ENCODE measurements around the gene CRCP.
"Not testable (repeated sequence)": the region's sequence is repeated elsewhere in the genome, so short reads cannot be mapped to it uniquely, and the experiment has no call there.

The CRCP gene

GRCh38 chr7:66127172-66127571, 12.5 kb downstream of the CRCP start:
- H3K4me3 ChIP-seq (ENCODE audit: insufficient read depth in 1 of 2, low read depth in 1 of 2, low read length in 2 of 2); H3K4ac ChIP-seq (ENCODE audit: low read depth in 1 of 2, low read length in 2 of 2); H3K79me1 ChIP-seq (replicated peaks; ENCODE audit: low read length, poor library complexity, severe bottlenecking); H3K4me1 ChIP-seq (ENCODE audit: control insufficient read depth, insufficient read depth, low read depth, low read length); H2AK5ac ChIP-seq (ENCODE audit: low read length, severe bottlenecking); H3K9ac ChIP-seq (ENCODE audit: low read length); H2BK120ac ChIP-seq (ENCODE audit: low read depth, low read length); H3K23ac ChIP-seq (ENCODE audit: low read length in 2 of 2); H2BK15ac ChIP-seq (ENCODE audit: low read depth, poor library complexity, severe bottlenecking); H4K8ac ChIP-seq (ENCODE audit: low read length); H4K91ac ChIP-seq (ENCODE audit: low read length); H3K4me2 ChIP-seq (ENCODE audit: low read length, poor library complexity, severe bottlenecking); H3K18ac ChIP-seq (ENCODE audit: low read depth in 1 of 2, low read length in 2 of 2); H2BK12ac ChIP-seq (ENCODE audit: low read length in 2 of 2); H3K27me3 ChIP-seq (ENCODE audit: control insufficient read depth in 1 of 2, insufficient read depth in 1 of 2, low read length in 2 of 2); H3K9me3 ChIP-seq (ENCODE audit: control insufficient read depth, low read length); H2BK5ac ChIP-seq (ENCODE audit: low read depth, low read length, poor library complexity, severe bottlenecking); H3K14ac ChIP-seq (ENCODE audit: low read length in 2 of 2); H3K27ac ChIP-seq (ENCODE audit: low read length, poor library complexity, severe bottlenecking); H2AFZ ChIP-seq (ENCODE audit: low read depth, low read length); DNase-seq: not testable (repeated sequence)
- peaks cover 11 to 26% of the 10 kb centered on the region in 2 experiments for H3K36me3 ChIP-seq (ENCODE audit: control insufficient read depth in 1 of 2, insufficient read depth in 2 of 2, low read depth in 1 of 2, low read length in 2 of 2)
- 96% methylated on average over 3 of the region's 3 CpGs for WGBS

- no peak overlapping the region for H3K23ac ChIP-seq (ENCODE audit: low read length in 2 of 2)
- no peak overlapping the region for H2AFZ ChIP-seq (ENCODE audit: low read depth, low read length)
- H4K91ac ChIP-seq (ENCODE audit: low read length): no peak overlapping the region
- no peak for DNase-seq
- H3K36me3 ChIP-seq (ENCODE audit: control insufficient read depth in 1 of 2, insufficient read depth in 2 of 2, low read depth in 1 of 2, low read length in 2 of 2): peaks cover 30 to 74% of the 10 kb centered on the region in 2 experiments
- no peak overlapping the region for H2BK5ac ChIP-seq (ENCODE audit: low read depth, low read length, poor library complexity, severe bottlenecking)
- H3K4ac ChIP-seq (ENCODE audit: low read depth in 1 of 2, low read length in 2 of 2): no peak overlapping the region
- no peak overlapping the region for H2BK120ac ChIP-seq (ENCODE audit: low read depth, low read length)
- peak overlapping the region; percentile 32 for H3K27ac ChIP-seq (ENCODE audit: low read length, poor library complexity, severe bottlenecking)
- H3K14ac ChIP-seq (ENCODE audit: low read length in 2 of 2): no peak overlapping the region
- H3K9ac ChIP-seq (ENCODE audit: low read length): no peak overlapping the region
- peak overlapping the region; percentile 71 for H2AK5ac ChIP-seq (ENCODE audit: low read length, severe bottlenecking)
- peak overlapping the region in 1 of 2 experiments; percentile 11 for H3K18ac ChIP-seq (ENCODE audit: low read depth in 1 of 2, low read length in 2 of 2)
- H3K9me3 ChIP-seq (ENCODE audit: control insufficient read depth, low read length): no peaks in the 10 kb centered on the region
- no peak overlapping the region for H3K4me3 ChIP-seq (ENCODE audit: insufficient read depth in 1 of 2, low read depth in 1 of 2, low read length in 2 of 2)
- no peaks in the 10 kb centered on the region for H3K27me3 ChIP-seq (ENCODE audit: control insufficient read depth in 1 of 2, insufficient read depth in 1 of 2, low read length in 2 of 2)
- H2BK15ac ChIP-seq (ENCODE audit: low read depth, poor library complexity, severe bottlenecking): no peak overlapping the region
- peaks cover 32% of the 10 kb centered on the region for H3K79me1 ChIP-seq (replicated peaks; ENCODE audit: low read length, poor library complexity, severe bottlenecking)
- peak overlapping the region; percentile 25 for H4K8ac ChIP-seq (ENCODE audit: low read length)
- no peak overlapping the region for H3K4me2 ChIP-seq (ENCODE audit: low read length, poor library complexity, severe bottlenecking)
- H3K4me1 ChIP-seq (ENCODE audit: control insufficient read depth, insufficient read depth, low read depth, low read length): peaks cover 5% of the 10 kb centered on the region
- 38% methylated on average over 6 of the region's 8 CpGs for WGBS
- H2BK12ac ChIP-seq (ENCODE audit: low read length in 2 of 2): no peak overlapping the region
These were observed 24.5 kb downstream of the CRCP start for GRCh38 chr7:66138994-66139752.

- Histone ChIP-seq H2BK5ac (ENCODE audit: low read depth, low read length, poor library complexity, severe bottlenecking) (no peak overlapping the region), H2AFZ (ENCODE audit: low read depth, low read length) (no peak overlapping the region), H3K27ac (ENCODE audit: low read length, poor library complexity, severe bottlenecking) (no peak overlapping the region), H3K4me3 (ENCODE audit: insufficient read depth in 1 of 2, low read depth in 1 of 2, low read length in 2 of 2) (no peak overlapping the region), H3K36me3 (ENCODE audit: control insufficient read depth in 1 of 2, insufficient read depth in 2 of 2, low read depth in 1 of 2, low read length in 2 of 2) (peaks cover 34 to 63% of the 10 kb centered on the region in 2 experiments), H3K9ac (ENCODE audit: low read length) (peak overlapping the region; percentile 51), H3K9me3 (ENCODE audit: control insufficient read depth, low read length) (no peaks in the 10 kb centered on the region), H3K4me2 (ENCODE audit: low read length, poor library complexity, severe bottlenecking) (no peak overlapping the region), H2AK5ac (ENCODE audit: low read length, severe bottlenecking) (no peak overlapping the region), H4K91ac (ENCODE audit: low read length) (no peak overlapping the region), H3K18ac (ENCODE audit: low read depth in 1 of 2, low read length in 2 of 2) (no peak overlapping the region), H3K23ac (ENCODE audit: low read length in 2 of 2) (no peak overlapping the region), H4K8ac (ENCODE audit: low read length) (no peak overlapping the region), H3K14ac (ENCODE audit: low read length in 2 of 2) (no peak overlapping the region), H3K4me1 (ENCODE audit: control insufficient read depth, insufficient read depth, low read depth, low read length) (peaks cover 10% of the 10 kb centered on the region), H2BK120ac (ENCODE audit: low read depth, low read length) (no peak overlapping the region), H3K4ac (ENCODE audit: low read depth in 1 of 2, low read length in 2 of 2) (no peak overlapping the region), H3K27me3 (ENCODE audit: control insufficient read depth in 1 of 2, insufficient read depth in 1 of 2, low read length in 2 of 2) (no peaks in the 10 kb centered on the region), H2BK12ac (ENCODE audit: low read length in 2 of 2) (no peak overlapping the region), H3K79me1 (replicated peaks; ENCODE audit: low read length, poor library complexity, severe bottlenecking) (peaks cover 32% of the 10 kb centered on the region), H2BK15ac (ENCODE audit: low read depth, poor library complexity, severe bottlenecking) (no peak overlapping the region)
- 33% methylated on average over 4 of the region's 4 CpGs for WGBS
- DNase-seq: peak; percentile 87
These were observed 26.3 kb downstream of the CRCP start for GRCh38 chr7:66140924-66141323.

GRCh38 chr7:66142334-66142733, 27.7 kb downstream of the CRCP start:
- no peak overlapping the region for H3K4ac ChIP-seq (ENCODE audit: low read depth in 1 of 2, low read length in 2 of 2)
- no peak overlapping the region for H2BK5ac ChIP-seq (ENCODE audit: low read depth, low read length, poor library complexity, severe bottlenecking)
- no peak overlapping the region for H4K8ac ChIP-seq (ENCODE audit: low read length)
- no peaks in the 10 kb centered on the region for H3K27me3 ChIP-seq (ENCODE audit: control insufficient read depth in 1 of 2, insufficient read depth in 1 of 2, low read length in 2 of 2)
- no peak overlapping the region for H4K91ac ChIP-seq (ENCODE audit: low read length)
- H3K14ac ChIP-seq (ENCODE audit: low read length in 2 of 2): no peak overlapping the region
- H3K9ac ChIP-seq (ENCODE audit: low read length): no peak overlapping the region
- no peak overlapping the region for H2AK5ac ChIP-seq (ENCODE audit: low read length, severe bottlenecking)
- no peak overlapping the region for H3K27ac ChIP-seq (ENCODE audit: low read length, poor library complexity, severe bottlenecking)
- H2AFZ ChIP-seq (ENCODE audit: low read depth, low read length): no peak overlapping the region
- H2BK15ac ChIP-seq (ENCODE audit: low read depth, poor library complexity, severe bottlenecking): no peak overlapping the region
- no peak for DNase-seq
- H3K4me3 ChIP-seq (ENCODE audit: insufficient read depth in 1 of 2, low read depth in 1 of 2, low read length in 2 of 2): no peak overlapping the region
- H2BK12ac ChIP-seq (ENCODE audit: low read length in 2 of 2): no peak overlapping the region
- H3K23ac ChIP-seq (ENCODE audit: low read length in 2 of 2): no peak overlapping the region
- no peak overlapping the region for H3K4me2 ChIP-seq (ENCODE audit: low read length, poor library complexity, severe bottlenecking)
- H3K36me3 ChIP-seq (ENCODE audit: control insufficient read depth in 1 of 2, insufficient read depth in 2 of 2, low read depth in 1 of 2, low read length in 2 of 2): peaks cover 37 to 52% of the 10 kb centered on the region in 2 experiments
- H2BK120ac ChIP-seq (ENCODE audit: low read depth, low read length): no peak overlapping the region
- H3K18ac ChIP-seq (ENCODE audit: low read depth in 1 of 2, low read length in 2 of 2): no peak overlapping the region
- H3K79me1 ChIP-seq (replicated peaks; ENCODE audit: low read length, poor library complexity, severe bottlenecking): peaks cover 33% of the 10 kb centered on the region
- H3K4me1 ChIP-seq (ENCODE audit: control insufficient read depth, insufficient read depth, low read depth, low read length): peaks cover 10% of the 10 kb centered on the region
- WGBS: 91% methylated on average over 3 of the region's 3 CpGs
- H3K9me3 ChIP-seq (ENCODE audit: control insufficient read depth, low read length): no peaks in the 10 kb centered on the region
